T-cell (primary cell): ENCODE measurements around the gene CTBP2. TPM values are rescaled to one million over a fixed set of nuclear protein-coding genes. Genes with fewer than 3 reads are reported as not detected.

Source experiments
- ATAC-seq, 4 experiments: fragments of 200-7000 bp in 3 of 4; fragments of 150-1000 bp in 1 of 4; cut with Tn5 transposase; replicated peaks in 1 of 4; 1 replicate in 3 of 4; 2 replicates in 1 of 4; pipeline ENCODE4 v1.10.0; 2021; ENCODE audit warnings: moderate library complexity in 3 of 4, mild to moderate bottlenecking in 2 of 4, moderate number of reproducible peaks in 1 of 4
- CTCF ChIA-PET, 2 donors: fragments of 300-600 bp; sonication (Branson Sonifier 250); formaldehyde crosslinking; loops; one replicate each; lab custom pipeline; 2022; ENCODE audit warnings: antibody characterized with exemption in 2 of 2; lab: Charles Lee
- POLR2A ChIA-PET, 2 donors: fragments of 300-600 bp; sonication (Branson Sonifier 250); formaldehyde crosslinking; loops; one replicate each; lab custom pipeline; 2022; ENCODE audit warnings: antibody characterized with exemption in 2 of 2; lab: Charles Lee
- DNase-seq, 35 experiments: peaks; one replicate each; pipeline versions ENCODE4 v3.0.0 to v3.0.0-alpha.2; 2013 to 2023
- H3K27ac ChIP-seq: one replicate; pipeline ENCODE4 v1.5.1; 2013; ENCODE audit warnings: low read length
- H3K27me3 ChIP-seq, 2 experiments: replicated peaks in 1 of 2; 1 replicate in 1 of 2; 2 replicates in 1 of 2; pipeline versions ENCODE4 v1.6.1 to v1.7.0; 2013; ENCODE audit warnings: low read length in 1 of 2, mixed read lengths in 1 of 2; ENCODE audit not compliant: control insufficient read depth in 2 of 2, insufficient read depth in 2 of 2; ENCODE audit errors: extremely low read depth in 1 of 2
- H3K36me3 ChIP-seq, 2 donors: 1 replicate in 1 of 2; 2 replicates in 1 of 2; pipeline versions ENCODE4 v1.6.1 to v1.7.0; 2013; ENCODE audit warnings: low read length in 1 of 2; ENCODE audit not compliant: control insufficient read depth in 2 of 2, insufficient read depth in 1 of 2; ENCODE audit errors: extremely low read depth in 1 of 2
- H3K4me1 ChIP-seq, 2 experiments: 1 replicate in 1 of 2; 2 replicates in 1 of 2; pipeline versions ENCODE4 v1.6.1 to v1.7.0; 2013; ENCODE audit warnings: low read length in 2 of 2, mixed read lengths in 1 of 2; ENCODE audit not compliant: insufficient read depth in 2 of 2, control insufficient read depth in 1 of 2; ENCODE audit errors: extremely low read depth in 1 of 2
- H3K4me3 ChIP-seq, 2 donors: 1 replicate in 1 of 2; 2 replicates in 1 of 2; pipeline versions ENCODE4 v1.5.1 to v1.7.0; 2013; ENCODE audit warnings: mild to moderate bottlenecking in 2 of 2, low read length in 1 of 2, moderate library complexity in 1 of 2; ENCODE audit not compliant: control insufficient read depth in 1 of 2; ENCODE audit errors: extremely low read depth in 1 of 2
- H3K9me3 ChIP-seq: 2 replicates; pipeline ENCODE4 v1.7.0; 2013
- H3K27ac Mint-ChIP-seq, 2 donors: one replicate each; pipeline ENCODE4 v1.8.0; 2020 to 2021; ENCODE audit warnings: mild to moderate bottlenecking in 2 of 2, mixed read lengths in 2 of 2
- H3K27me3 Mint-ChIP-seq, 2 donors: one replicate each; pipeline ENCODE4 v1.8.0; 2021 to 2022; ENCODE audit warnings: mixed read lengths in 2 of 2
- H3K36me3 Mint-ChIP-seq: one replicate; pipeline ENCODE4 v1.8.0; 2021; ENCODE audit warnings: mixed read lengths
- H3K4me1 Mint-ChIP-seq, 3 donors: one replicate each; pipeline ENCODE4 v1.8.0; 2020 to 2022; ENCODE audit warnings: mixed read lengths in 3 of 3, mild to moderate bottlenecking in 1 of 3
- H3K4me3 Mint-ChIP-seq, 3 donors: one replicate each; pipeline ENCODE4 v1.8.0; 2020 to 2022; ENCODE audit warnings: mild to moderate bottlenecking in 3 of 3, mixed read lengths in 3 of 3, moderate library complexity in 3 of 3
- H3K9me3 Mint-ChIP-seq, 3 donors: one replicate each; pipeline ENCODE4 v1.8.0; 2020 to 2022; ENCODE audit warnings: mixed read lengths in 3 of 3
- WGBS: methylation state at CpG from one replicate; pipeline ENCODE4 v1.1.5; 2013; ENCODE audit warnings: missing lambda C conversion rate; ENCODE audit not compliant: insufficient coverage; 5-methylcytosine and 5-hydroxymethylcytosine counted together
- total RNA-seq, 35 experiments: library from RNA in 6 of 35; stranded (reverse) in 6 of 35; fragments of 120-200 nt in 1 of 35; gene quantifications; one replicate each; pipeline versions ENCODE4 v1.2.1 to v1.2.4 and lab custom pipeline; 2013 to 2026

The CTBP2 gene
- total RNA-seq, 5 donors from 2014 or later (not counting 1 experiment from before 2014, with no cell fraction given): 1.1 to 5.8 (median 3.1) TPM

GRCh38 chr10:125096975-125097374 is 63.4 kb downstream of the CTBP2 start:
- Mint-ChIP-seq H3K4me3 (no peak overlapping the region), H3K9me3 (no peaks in the 10 kb centered on the region), H3K4me1 (peaks cover 0 to 5% (median 0%) of the 10 kb centered on the region in 3 donors), H3K36me3 (no peaks in the 10 kb centered on the region), H3K27me3 (no peaks in the 10 kb centered on the region), H3K27ac (no peak overlapping the region)
- CTCF ChIA-PET: interaction anchor here in 1 of 2 donors (0.5 kb wide), 1 partner anchor 567 kb away, joined by 3 read pairs; no protein-coding TSS in a partner anchor
- Histone ChIP-seq H3K27me3 (peaks cover 0 to 7% of the 10 kb centered on the region in 2 experiments), H3K9me3 (no peaks in the 10 kb centered on the region), H3K4me3 (no peak overlapping the region), H3K4me1 (peaks cover 0 to 2% of the 10 kb centered on the region in 2 experiments), H3K36me3 (no peaks in the 10 kb centered on the region), H3K27ac (no peak overlapping the region)
- WGBS: no CpG with 5 or more reads among the region's 2 CpGs
- ATAC-seq (no peak), DNase-seq (no peak)
- POLR2A ChIA-PET: no interaction called here

DNA sequence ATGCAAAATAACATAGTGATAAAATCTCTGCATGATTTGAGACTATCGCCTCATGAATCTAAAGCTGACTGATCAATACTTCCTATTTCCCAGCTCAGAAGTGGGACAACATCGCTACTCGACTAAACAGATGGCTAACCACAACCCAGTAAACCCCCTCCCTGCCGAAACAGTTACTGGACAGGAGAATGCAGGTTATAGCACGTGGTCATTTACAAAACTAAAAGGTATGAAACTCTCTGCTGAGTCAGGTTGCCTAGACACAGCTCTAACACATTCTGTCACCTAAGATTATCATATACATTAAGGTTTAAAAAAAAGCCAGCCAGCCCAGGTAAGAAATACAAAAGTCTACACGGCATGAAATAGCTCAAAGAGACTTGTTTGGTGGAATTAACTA is 64.0 kb downstream of the CTBP2 start:
- H3K9me3 ChIP-seq: no peaks in the 10 kb centered on the region
- no peak overlapping the region for H3K27ac ChIP-seq
- H3K36me3 ChIP-seq: no peaks in the 10 kb centered on the region
- Mint-ChIP-seq H3K9me3 (no peaks in the 10 kb centered on the region), H3K36me3 (no peaks in the 10 kb centered on the region), H3K27ac (no peak overlapping the region), H3K4me1 (peaks cover 0 to 5% (median 0%) of the 10 kb centered on the region in 3 donors), H3K27me3 (no peaks in the 10 kb centered on the region), H3K4me3 (no peak overlapping the region)
- no peak for ATAC-seq
- 21% methylated on average over 5 of the region's 6 CpGs for WGBS
- no peak overlapping the region for H3K4me3 ChIP-seq
- DNase-seq: no peak
- POLR2A ChIA-PET: no interaction called here
- peaks cover 0 to 7% of the 10 kb centered on the region in 2 experiments for H3K27me3 ChIP-seq
- CTCF ChIA-PET: no interaction called here
- peaks cover 0 to 2% of the 10 kb centered on the region in 2 experiments for H3K4me1 ChIP-seq

- no CpG with 5 or more reads among the region's 5 CpGs for WGBS
- ATAC-seq: no peak
- H3K4me1 ChIP-seq: peaks cover 0 to 2% of the 10 kb centered on the region in 2 experiments
Measured at GRCh38 chr10:125095776-125096175, 64.6 kb downstream of the CTBP2 start.

GRCh38 chr10:125095228-125095627 is 65.1 kb downstream of the CTBP2 start:
- no peaks in the 10 kb centered on the region for H3K36me3 Mint-ChIP-seq
- no peak for ATAC-seq
- H3K27ac ChIP-seq: no peak overlapping the region
- H3K27me3 Mint-ChIP-seq: no peaks in the 10 kb centered on the region
- ChIA-PET CTCF (no interaction called here), POLR2A (no interaction called here)
- peaks cover 0 to 5% (median 0%) of the 10 kb centered on the region in 3 donors for H3K4me1 Mint-ChIP-seq
- H3K9me3 Mint-ChIP-seq: no peaks in the 10 kb centered on the region
- H3K4me3 Mint-ChIP-seq: no peak overlapping the region
- H3K27me3 ChIP-seq: peaks cover 0 to 7% of the 10 kb centered on the region in 2 experiments
- no peak overlapping the region for H3K4me3 ChIP-seq
- WGBS: 86% methylated on average over 4 of the region's 6 CpGs
- no peaks in the 10 kb centered on the region for H3K9me3 ChIP-seq
- H3K4me1 ChIP-seq: peaks cover 0 to 2% of the 10 kb centered on the region in 2 experiments
- DNase-seq: no peak
- no peak overlapping the region for H3K27ac Mint-ChIP-seq
- H3K36me3 ChIP-seq: no peaks in the 10 kb centered on the region

More at GRCh38 chr10:125095776-125096175, 64.6 kb downstream of the CTBP2 start:
- CTCF ChIA-PET: no interaction called here
- POLR2A ChIA-PET: no interaction called here
- no peak for DNase-seq
- no peak overlapping the region for H3K4me3 ChIP-seq
- Mint-ChIP-seq H3K27ac (no peak overlapping the region), H3K9me3 (no peaks in the 10 kb centered on the region), H3K27me3 (no peaks in the 10 kb centered on the region), H3K4me1 (peaks cover 0 to 5% (median 0%) of the 10 kb centered on the region in 3 donors), H3K36me3 (no peaks in the 10 kb centered on the region), H3K4me3 (no peak overlapping the region)
- peaks cover 0 to 7% of the 10 kb centered on the region in 2 experiments for H3K27me3 ChIP-seq
- no peak overlapping the region for H3K27ac ChIP-seq
- H3K9me3 ChIP-seq: no peaks in the 10 kb centered on the region
- no peaks in the 10 kb centered on the region for H3K36me3 ChIP-seq

- Mint-ChIP-seq H3K27me3 (no peaks in the 10 kb centered on the region), H3K4me3 (no peak overlapping the region), H3K9me3 (no peaks in the 10 kb centered on the region), H3K36me3 (no peaks in the 10 kb centered on the region), H3K27ac (no peak overlapping the region), H3K4me1 (peaks cover 0 to 5% (median 0%) of the 10 kb centered on the region in 3 donors)
- ChIA-PET POLR2A (no interaction called here), CTCF (no interaction called here)
- DNase-seq (peak in 1 of 35 experiments; percentile 17), ATAC-seq (no peak)
- Histone ChIP-seq H3K27ac (no peak overlapping the region), H3K27me3 (peaks cover 0 to 7% of the 10 kb centered on the region in 2 experiments), H3K36me3 (no peaks in the 10 kb centered on the region), H3K4me1 (peaks cover 0 to 2% of the 10 kb centered on the region in 2 experiments), H3K9me3 (no peaks in the 10 kb centered on the region), H3K4me3 (no peak overlapping the region)
- 96% methylated on average over 4 of the region's 8 CpGs for WGBS
Measured at GRCh38 chr10:125094806-125095205, 65.6 kb downstream of the CTBP2 start.

DNA sequence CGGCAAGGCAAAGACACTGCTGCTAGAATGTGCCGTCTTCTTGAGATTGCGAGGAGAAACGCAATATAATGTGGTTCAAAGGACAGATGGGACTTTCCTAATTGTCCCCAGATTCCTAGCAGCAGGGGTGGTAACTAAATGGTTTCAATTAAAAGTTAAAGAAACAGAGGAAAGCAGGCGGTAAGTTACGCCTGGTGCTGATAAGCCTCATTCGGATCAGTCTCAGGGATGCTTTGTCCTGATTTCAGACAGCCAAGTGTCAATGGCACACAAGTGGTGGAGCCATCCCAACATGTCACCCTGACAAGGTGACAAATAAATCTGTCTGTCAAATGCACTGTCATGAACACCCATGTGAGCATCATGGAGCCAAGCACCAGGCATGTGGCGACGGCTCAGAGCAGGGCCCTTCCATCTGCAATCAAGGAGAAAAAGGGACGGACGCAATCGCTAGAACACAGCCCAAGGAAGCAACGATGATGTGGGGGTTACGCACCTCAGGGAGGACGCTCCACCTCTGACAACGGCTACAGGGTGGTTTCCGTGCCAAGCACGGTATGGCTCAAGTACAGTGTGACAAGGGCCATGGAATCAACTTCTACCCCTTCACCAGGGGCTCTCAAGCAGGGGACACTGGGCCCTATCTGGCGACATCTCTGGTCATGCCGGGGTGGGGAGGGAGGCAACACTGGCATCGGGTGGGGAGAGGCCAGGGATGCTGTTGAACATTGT is 66.2 kb downstream of the CTBP2 start:
- Histone ChIP-seq H3K27me3 (peaks cover 0 to 7% of the 10 kb centered on the region in 2 experiments), H3K4me3 (no peak overlapping the region), H3K27ac (no peak overlapping the region), H3K4me1 (peaks cover 0 to 2% of the 10 kb centered on the region in 2 experiments), H3K9me3 (no peaks in the 10 kb centered on the region), H3K36me3 (no peaks in the 10 kb centered on the region)
- Mint-ChIP-seq H3K27ac (no peak overlapping the region), H3K36me3 (no peaks in the 10 kb centered on the region), H3K4me1 (peaks cover 0 to 5% (median 0%) of the 10 kb centered on the region in 3 donors), H3K27me3 (no peaks in the 10 kb centered on the region), H3K4me3 (no peak overlapping the region), H3K9me3 (no peaks in the 10 kb centered on the region)
- 96% methylated on average over 11 of the region's 21 CpGs for WGBS
- ChIA-PET CTCF (no interaction called here), POLR2A (no interaction called here)
- DNase-seq: no peak
- no peak for ATAC-seq
